SK-N-SH (cell line): Measurements from ENCODE around the gene PAM. TPM values are rescaled to one million over a fixed set of nuclear protein-coding genes. Genes with fewer than 3 reads are reported as not detected.

ENCODE experiments used
- CTCF ChIA-PET: fragments of 300-600, 350-600 bp; formaldehyde crosslinking; extraction: SDS; loops from one replicate; lab custom pipeline; 2021; lab: Yijun Ruan, JAX
- POLR2A ChIA-PET: fragments of 350-600 bp; sonication (Branson Sonifier 250); formaldehyde crosslinking; extraction: SDS; loops from one replicate; lab custom pipeline; 2020; ENCODE audit warnings: antibody characterized with exemption, inconsistent platforms; lab: Yijun Ruan, JAX
- DNase-seq: peaks from one replicate; pipeline ENCODE4 v3.0.0; 2012
- H2AFZ ChIP-seq: fragments of 200-600 bp; sonication (generic); 2 replicates; pipeline ENCODE4 v1.8.1; 2016; ENCODE audit warnings: antibody characterized with exemption, mild to moderate bottlenecking, low read depth
- H3F3A ChIP-seq: fragments of 200-600 bp; sonication (generic); replicated peaks from 2 replicates; pipeline ENCODE3; 2016; ENCODE audit warnings: antibody characterized with exemption, mild to moderate bottlenecking; ENCODE audit not compliant: insufficient read depth
- H3K27ac ChIP-seq, 2 experiments: fragments of 200-500 bp in 1 of 2; fragments of 200-600 bp in 1 of 2; sonication (Bioruptor generic) in 1 of 2; sonication (generic), shearing (Covaris generic) in 1 of 2; 2 replicates each; pipeline versions ENCODE4 v1.5.1 to v1.6.1; 2014 to 2016; ENCODE audit warnings: low read depth in 2 of 2, inconsistent platforms in 1 of 2, low read length in 1 of 2, mild to moderate bottlenecking in 1 of 2, mixed read lengths in 1 of 2
- H3K27me3 ChIP-seq: fragments of 200-600 bp; sonication (generic), shearing (Covaris generic); 2 replicates; pipeline ENCODE4 v1.6.1; 2016; ENCODE audit warnings: mixed run types; ENCODE audit not compliant: insufficient read depth
- H3K36me3 ChIP-seq, 2 experiments: fragments of 200-500 bp in 1 of 2; fragments of 200-600 bp in 1 of 2; sonication (Bioruptor generic) in 1 of 2; sonication (generic) in 1 of 2; replicated peaks in 1 of 2; 2 replicates each; pipeline versions ENCODE3 to v1.5.1; 2014 to 2016; ENCODE audit warnings: low read length in 1 of 2, mild to moderate bottlenecking in 1 of 2; ENCODE audit not compliant: insufficient read depth in 2 of 2, control insufficient read depth in 1 of 2
- H3K4me1 ChIP-seq, 2 experiments: fragments of 200-500 bp in 1 of 2; fragments of 200-600 bp in 1 of 2; sonication (Bioruptor generic) in 1 of 2; sonication (generic), shearing (Covaris generic) in 1 of 2; 2 replicates each; pipeline versions ENCODE4 v1.5.1 to v1.6.1; 2014 to 2016; ENCODE audit warnings: low read depth in 1 of 2, low read length in 1 of 2, mixed run types in 1 of 2; ENCODE audit not compliant: insufficient read depth in 2 of 2, control insufficient read depth in 1 of 2
- H3K4me2 ChIP-seq: fragments of 200-600 bp; sonication (generic), shearing (Covaris generic); 2 replicates; pipeline ENCODE4 v1.6.1; 2017; ENCODE audit warnings: mixed run types
- H3K4me3 ChIP-seq, 2 experiments: fragments of 200-500 bp in 1 of 2; fragments of 200-600 bp in 1 of 2; sonication (Bioruptor generic) in 1 of 2; sonication (generic), shearing (Covaris generic) in 1 of 2; 2 replicates each; pipeline versions ENCODE4 v1.5.1 to v1.8.1; 2014 to 2016; ENCODE audit warnings: low read depth in 2 of 2, inconsistent platforms in 1 of 2, low read length in 1 of 2, mild to moderate bottlenecking in 1 of 2, mixed read lengths in 1 of 2, moderate library complexity in 1 of 2
- H3K79me2 ChIP-seq: fragments of 200-600 bp; sonication (generic); 2 replicates; pipeline ENCODE4 v1.8.1; 2017; ENCODE audit warnings: mild to moderate bottlenecking; ENCODE audit not compliant: insufficient read depth
- H3K9ac ChIP-seq: fragments of 200-600 bp; sonication (generic); 2 replicates; pipeline ENCODE4 v1.6.1; 2017; ENCODE audit warnings: mixed run types
- H3K9me2 ChIP-seq: fragments of 200-600 bp; sonication (generic); 2 replicates; pipeline ENCODE4 v1.6.1; 2017; ENCODE audit warnings: mixed run types
- H3K9me3 ChIP-seq: fragments of 200-600 bp; sonication (generic); 2 replicates; pipeline ENCODE4 v1.6.1; 2017; ENCODE audit warnings: mixed run types, mild to moderate bottlenecking, moderate library complexity
- H4K20me1 ChIP-seq: fragments of 200-600 bp; sonication (generic); 2 replicates; pipeline ENCODE4 v1.6.1; 2017; ENCODE audit warnings: mild to moderate bottlenecking, mixed run types; ENCODE audit not compliant: insufficient read depth
- EP300 ChIP-seq, 2 experiments: IDR thresholded peaks; 2 replicates each; pipeline versions ENCODE4 v1.4.0 to v1.6.1; 2012; ENCODE audit warnings: borderline replicate concordance in 1 of 2, low read depth in 1 of 2, low read length in 1 of 2
- EZH2phosphoT487 ChIP-seq: fragments of 200-600 bp; sonication (generic); IDR thresholded peaks from 2 replicates; pipeline ENCODE4 v1.6.1; 2017; ENCODE audit warnings: low read depth, mixed run types, mild to moderate bottlenecking, antibody characterized with exemption, moderate library complexity, borderline replicate concordance
- FOSL2 ChIP-seq: IDR thresholded peaks from 2 replicates; pipeline ENCODE4 v1.4.0; 2012; ENCODE audit warnings: low read depth, mild to moderate bottlenecking, moderate library complexity, borderline replicate concordance
- FOXJ3 ChIP-seq: sonication (generic); formaldehyde crosslinking; IDR thresholded peaks from 2 replicates; pipeline ENCODE4 v1.5.1; 2020; ENCODE audit warnings: mild to moderate bottlenecking, missing genetic modification reagents
- FOXM1 ChIP-seq: IDR thresholded peaks from 2 replicates; pipeline ENCODE4 v1.4.0; 2012; ENCODE audit warnings: low read depth, mild to moderate bottlenecking
- GABPA ChIP-seq: IDR thresholded peaks from 2 replicates; pipeline ENCODE4 v1.4.0; 2012; ENCODE audit warnings: low read depth, mild to moderate bottlenecking
- GATA2 ChIP-seq: sonication (generic); formaldehyde crosslinking; IDR thresholded peaks from 2 replicates; pipeline ENCODE4 v1.5.0; 2020; ENCODE audit warnings: mild to moderate bottlenecking, missing genetic modification reagents
- JUND ChIP-seq: IDR thresholded peaks from 2 replicates; pipeline ENCODE4 v1.4.0; 2012
- MEF2A ChIP-seq: IDR thresholded peaks from 2 replicates; pipeline ENCODE4 v1.4.0; 2012; ENCODE audit warnings: low read depth, borderline replicate concordance
- MXI1 ChIP-seq: IDR thresholded peaks from 2 replicates; pipeline ENCODE4 v1.6.1; 2012; ENCODE audit warnings: mild to moderate bottlenecking, low read depth, low read length, improper control_type of control experiment
- NFIC ChIP-seq: IDR thresholded peaks from 2 replicates; pipeline ENCODE4 v1.4.0; 2012; ENCODE audit warnings: borderline replicate concordance
- RXRA ChIP-seq: IDR thresholded peaks from 2 replicates; pipeline ENCODE4 v1.4.0; 2012; ENCODE audit warnings: low read depth, mild to moderate bottlenecking, borderline replicate concordance
- SIN3A ChIP-seq: IDR thresholded peaks from 2 replicates; pipeline ENCODE4 v1.6.1; 2012; ENCODE audit warnings: low read depth, mild to moderate bottlenecking, low read length, moderate library complexity, borderline replicate concordance
- YY1 ChIP-seq: IDR thresholded peaks from 2 replicates; pipeline ENCODE4 v1.4.0; 2012; ENCODE audit warnings: low read depth, mild to moderate bottlenecking
- WGBS: methylation state at CpG from one replicate; pipeline ENCODE4 v1.1.6; 2017; ENCODE audit warnings: low lambda C conversion rate; 5-methylcytosine and 5-hydroxymethylcytosine counted together
- polyA plus RNA-seq, 3 experiments: library from polyadenylated mRNA; depleted of rRNA; stranded (reverse); fragments of >200 nt; gene quantifications; 2 replicates each; pipeline ENCODE4 v1.2.3, GENCODE V29; 2012
- TF ChIP-seq, protein P1 (sequence below): IDR thresholded peaks from 2 replicates; pipeline ENCODE4 v1.4.0; 2012; ENCODE audit warnings: low read depth
- TF ChIP-seq, protein P2 (sequence below): IDR thresholded peaks from 2 replicates; pipeline ENCODE4; 2012
- TF ChIP-seq, protein P3 (sequence below): fragments of 150-350 bp; IDR thresholded peaks from 2 replicates; pipeline ENCODE4 v1.6.1; 2016; ENCODE audit warnings: mild to moderate bottlenecking, low read depth, low read length
- TF ChIP-seq, protein P4 (sequence below): fragments of 150-350 bp; IDR thresholded peaks from 2 replicates; pipeline ENCODE4 v1.6.1; 2017; ENCODE audit warnings: antibody characterized with exemption, low read length, low read depth, borderline replicate concordance

The PAM gene
- polyA plus RNA-seq, 1 of the 3 experiments (the other 2 are of a cell fraction): 507 TPM

DNA sequence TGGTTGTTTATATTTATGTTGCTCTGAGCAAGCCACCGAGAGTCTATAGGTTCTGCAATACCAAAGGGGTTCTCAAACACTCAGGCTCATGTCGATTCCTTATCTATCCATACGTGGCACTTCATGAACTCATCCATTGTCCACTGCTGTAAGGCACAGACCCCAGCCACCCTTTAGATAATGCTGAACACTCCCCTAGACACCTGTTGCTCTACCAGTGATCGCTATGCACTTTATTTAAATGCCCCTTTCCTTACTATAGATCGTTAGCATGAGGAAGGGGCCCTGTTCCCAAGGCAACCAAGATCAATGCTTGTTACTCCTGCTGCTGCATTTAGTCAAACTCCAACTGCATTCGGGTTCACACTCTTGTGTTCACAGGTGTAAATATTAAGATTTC is 171.9 kb downstream of the PAM start:
- no peak for DNase-seq
- CTCF ChIA-PET: no interaction called here

DNA sequence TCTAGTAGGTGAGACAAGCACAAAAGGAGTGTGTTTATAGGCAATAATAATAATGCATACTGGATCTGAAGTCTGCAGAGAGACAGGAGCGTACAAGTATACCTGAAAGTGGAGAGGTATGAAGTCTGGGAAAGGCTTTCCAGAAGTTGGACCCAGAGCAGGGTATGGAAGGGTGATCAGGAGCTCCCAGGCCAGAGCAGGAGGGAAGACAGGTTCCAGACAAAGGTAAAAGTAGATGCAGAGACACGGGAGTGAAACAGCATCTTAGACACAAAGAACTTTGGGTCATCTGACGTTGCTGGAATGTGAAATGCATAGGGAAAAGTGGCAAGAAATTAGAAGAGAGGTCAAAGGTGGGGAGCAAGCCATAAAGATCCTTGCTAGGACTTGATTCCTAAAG is 175.1 kb downstream of the PAM start:
- Histone ChIP-seq H3K27me3 (no peaks in the 10 kb centered on the region), H3K27ac (no peak overlapping the region), H3K79me2 (no peaks in the 10 kb centered on the region), H3K9me2 (no peaks in the 10 kb centered on the region), H3K9me3 (no peaks in the 10 kb centered on the region), H3K9ac (no peak overlapping the region), H2AFZ (no peak overlapping the region), H4K20me1 (no peaks in the 10 kb centered on the region), H3K4me3 (no peak overlapping the region), H3K4me2 (no peak overlapping the region), H3F3A (no peaks in the 10 kb centered on the region), H3K4me1 (no peaks in the 10 kb centered on the region; a peak in 1 of 4 replicates), H3K36me3 (peaks cover 65 to 77% of the 10 kb centered on the region in 2 experiments)
- CTCF ChIA-PET: interaction anchor here (3.3 kb wide), 1 partner anchor 9 kb away, joined by 12 read pairs; no protein-coding TSS in a partner anchor
- POLR2A ChIA-PET: no interaction called here
- WGBS: 96% methylated on average over 3 of the region's 3 CpGs
- no peak for TF ChIP-seq FOSL2
- TF ChIP-seq, protein P1, sequence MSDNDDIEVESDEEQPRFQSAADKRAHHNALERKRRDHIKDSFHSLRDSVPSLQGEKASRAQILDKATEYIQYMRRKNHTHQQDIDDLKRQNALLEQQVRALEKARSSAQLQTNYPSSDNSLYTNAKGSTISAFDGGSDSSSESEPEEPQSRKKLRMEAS: no peak
- TF ChIP-seq, protein P2, sequence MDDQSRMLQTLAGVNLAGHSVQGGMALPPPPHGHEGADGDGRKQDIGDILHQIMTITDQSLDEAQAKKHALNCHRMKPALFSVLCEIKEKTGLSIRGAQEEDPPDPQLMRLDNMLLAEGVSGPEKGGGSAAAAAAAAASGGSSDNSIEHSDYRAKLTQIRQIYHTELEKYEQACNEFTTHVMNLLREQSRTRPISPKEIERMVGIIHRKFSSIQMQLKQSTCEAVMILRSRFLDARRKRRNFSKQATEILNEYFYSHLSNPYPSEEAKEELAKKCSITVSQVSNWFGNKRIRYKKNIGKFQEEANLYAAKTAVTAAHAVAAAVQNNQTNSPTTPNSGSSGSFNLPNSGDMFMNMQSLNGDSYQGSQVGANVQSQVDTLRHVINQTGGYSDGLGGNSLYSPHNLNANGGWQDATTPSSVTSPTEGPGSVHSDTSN: no peak
- no peak for TF ChIP-seq MXI1
- no peak for TF ChIP-seq MEF2A
- TF ChIP-seq, protein P3, sequence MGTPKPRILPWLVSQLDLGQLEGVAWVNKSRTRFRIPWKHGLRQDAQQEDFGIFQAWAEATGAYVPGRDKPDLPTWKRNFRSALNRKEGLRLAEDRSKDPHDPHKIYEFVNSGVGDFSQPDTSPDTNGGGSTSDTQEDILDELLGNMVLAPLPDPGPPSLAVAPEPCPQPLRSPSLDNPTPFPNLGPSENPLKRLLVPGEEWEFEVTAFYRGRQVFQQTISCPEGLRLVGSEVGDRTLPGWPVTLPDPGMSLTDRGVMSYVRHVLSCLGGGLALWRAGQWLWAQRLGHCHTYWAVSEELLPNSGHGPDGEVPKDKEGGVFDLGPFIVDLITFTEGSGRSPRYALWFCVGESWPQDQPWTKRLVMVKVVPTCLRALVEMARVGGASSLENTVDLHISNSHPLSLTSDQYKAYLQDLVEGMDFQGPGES: no peak
- TF ChIP-seq FOXJ3 (CRISPR knock-in tag): no peak
- no peak for TF ChIP-seq EP300 (IDR thresholded peaks at IDR 0.05; ENCODE audit: borderline replicate concordance in 1 of 2, low read depth in 1 of 2, low read length in 1 of 2)
- TF ChIP-seq JUND: no peak
- TF ChIP-seq FOXM1: no peak
- no peak for TF ChIP-seq SIN3A
- no peak for TF ChIP-seq EZH2phosphoT487
- TF ChIP-seq GABPA: no peak
- TF ChIP-seq RXRA: no peak
- no peak for TF ChIP-seq NFIC
- no peak for TF ChIP-seq YY1
- TF ChIP-seq GATA2: no peak
- no peak for DNase-seq

More for the DNA sequence above, 171.9 kb downstream of the PAM start:
- peaks cover 53 to 68% of the 10 kb centered on the region in 2 experiments for H3K36me3 ChIP-seq
- H3K9me3 ChIP-seq: no peaks in the 10 kb centered on the region
- no peak overlapping the region for H3K4me2 ChIP-seq
- H4K20me1 ChIP-seq: no peaks in the 10 kb centered on the region
- POLR2A ChIA-PET: no interaction called here
- H3F3A ChIP-seq: peaks cover 3% of the 10 kb centered on the region
- H3K9ac ChIP-seq: no peak overlapping the region
- TF ChIP-seq, protein P4, sequence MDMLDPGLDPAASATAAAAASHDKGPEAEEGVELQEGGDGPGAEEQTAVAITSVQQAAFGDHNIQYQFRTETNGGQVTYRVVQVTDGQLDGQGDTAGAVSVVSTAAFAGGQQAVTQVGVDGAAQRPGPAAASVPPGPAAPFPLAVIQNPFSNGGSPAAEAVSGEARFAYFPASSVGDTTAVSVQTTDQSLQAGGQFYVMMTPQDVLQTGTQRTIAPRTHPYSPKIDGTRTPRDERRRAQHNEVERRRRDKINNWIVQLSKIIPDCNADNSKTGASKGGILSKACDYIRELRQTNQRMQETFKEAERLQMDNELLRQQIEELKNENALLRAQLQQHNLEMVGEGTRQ: no peak
- 87% methylated on average over 6 of the region's 6 CpGs for WGBS
- no peak overlapping the region for H3K4me3 ChIP-seq
- no peaks in the 10 kb centered on the region for H3K9me2 ChIP-seq
- H3K79me2 ChIP-seq: no peaks in the 10 kb centered on the region
- no peaks in the 10 kb centered on the region for H3K27me3 ChIP-seq
- peaks cover 11 to 20% of the 10 kb centered on the region in 2 experiments for H3K4me1 ChIP-seq
- no peak overlapping the region for H2AFZ ChIP-seq
- H3K27ac ChIP-seq: no peak overlapping the region
